B cell (primary cell): Measurements from ENCODE around the gene ZBP1. TPM values are rescaled to one million over a fixed set of nuclear protein-coding genes. Genes with fewer than 3 reads are reported as not detected.

ENCODE experiments used
- ATAC-seq: fragments of 200-7000 bp; cut with Tn5 transposase; one replicate; pipeline ENCODE4 v1.10.0; 2021; ENCODE audit warnings: low read depth, mild to moderate bottlenecking, moderate number of reproducible peaks, moderate library complexity
- CTCF ChIA-PET: fragments of 350-600 bp; sonication (Branson Sonifier 250); formaldehyde crosslinking; loops from one replicate; lab custom pipeline; 2021; ENCODE audit warnings: antibody characterized with exemption, inconsistent platforms; lab: Charles Lee
- POLR2A ChIA-PET: fragments of 350-600 bp; sonication (Branson Sonifier 250); formaldehyde crosslinking; loops from one replicate; lab custom pipeline; 2021; ENCODE audit warnings: antibody characterized with exemption; lab: Charles Lee
- DNase-seq: peaks from one replicate; pipeline ENCODE4 v3.0.0; 2013
- H2AFZ ChIP-seq: 2 replicates; pipeline ENCODE4 v1.6.1; 2012; ENCODE audit warnings: mild to moderate bottlenecking, low read depth, low read length; ENCODE audit not compliant: insufficient read depth, poor library complexity, severe bottlenecking
- H3K27ac ChIP-seq, 2 donors: 1 replicate in 1 of 2; 2 replicates in 1 of 2; pipeline ENCODE4 v1.5.1; 2012 to 2013; ENCODE audit warnings: low read length in 2 of 2, mild to moderate bottlenecking in 2 of 2, moderate library complexity in 1 of 2
- H3K27me3 ChIP-seq, 4 experiments: fragments of 200-600 bp in 1 of 4; sonication (generic) in 1 of 4; replicated peaks in 1 of 4; 1 replicate in 2 of 4; 2 replicates in 2 of 4; pipeline versions ENCODE4 v1.6.1 to v1.7.0; 2013 to 2016; ENCODE audit warnings: low read length in 3 of 4, mild to moderate bottlenecking in 2 of 4, mixed read lengths in 1 of 4, moderate library complexity in 1 of 4; ENCODE audit not compliant: insufficient read depth in 4 of 4, control insufficient read depth in 3 of 4; ENCODE audit errors: control extremely low read depth in 1 of 4
- H3K36me3 ChIP-seq, 2 experiments: replicated peaks in 1 of 2; 1 replicate in 1 of 2; 2 replicates in 1 of 2; pipeline versions ENCODE4 v1.6.1 to v1.7.1; 2013; ENCODE audit warnings: low read length in 1 of 2; ENCODE audit not compliant: insufficient read depth in 2 of 2, control insufficient read depth in 1 of 2; ENCODE audit errors: control extremely low read depth in 1 of 2, extremely low read depth in 1 of 2
- H3K4me1 ChIP-seq, 2 donors: fragments of 200-600 bp in 1 of 2; sonication (generic) in 1 of 2; 1 replicate in 1 of 2; 2 replicates in 1 of 2; pipeline versions ENCODE4 v1.5.1 to v1.6.1; 2013 to 2017; ENCODE audit warnings: low read length in 2 of 2; ENCODE audit not compliant: control insufficient read depth in 2 of 2, insufficient read depth in 2 of 2
- H3K4me2 ChIP-seq: replicated peaks from 2 replicates; pipeline ENCODE3; 2012; ENCODE audit warnings: mild to moderate bottlenecking, low read depth, low read length; ENCODE audit not compliant: poor library complexity, severe bottlenecking
- H3K4me3 ChIP-seq, 5 experiments: fragments of 200-600 bp in 1 of 5; sonication (generic) in 1 of 5; 1 replicate in 3 of 5; 2 replicates in 2 of 5; pipeline versions ENCODE4 v1.5.1 to v1.7.0; 2011 to 2016; ENCODE audit warnings: low read length in 4 of 5, mild to moderate bottlenecking in 4 of 5, low read depth in 2 of 5, control low read depth in 1 of 5, moderate library complexity in 1 of 5; ENCODE audit not compliant: insufficient read depth in 1 of 5; ENCODE audit errors: control extremely low read depth in 1 of 5, extremely low read depth in 1 of 5
- H3K79me2 ChIP-seq: fragments of 200-600 bp; sonication (generic); one replicate; pipeline ENCODE4 v1.6.0; 2016; ENCODE audit warnings: low read length; ENCODE audit not compliant: control insufficient read depth, insufficient read depth
- H3K9ac ChIP-seq: fragments of 200-600 bp; sonication (generic); 2 replicates; pipeline ENCODE4 v1.6.1; 2017; ENCODE audit warnings: mild to moderate bottlenecking, low read length, moderate library complexity
- H3K9me3 ChIP-seq, 3 donors: one replicate each; pipeline versions ENCODE4 v1.6.1 to v1.7.1; 2013; ENCODE audit warnings: low read length in 2 of 3; ENCODE audit not compliant: control insufficient read depth in 2 of 3, insufficient read depth in 1 of 3; ENCODE audit errors: control extremely low read depth in 1 of 3
- H4K20me1 ChIP-seq: 2 replicates; pipeline ENCODE4 v1.6.0; 2012; ENCODE audit warnings: mild to moderate bottlenecking, low read length; ENCODE audit not compliant: insufficient read depth, control insufficient read depth, poor library complexity, severe bottlenecking
- H3K27ac Mint-ChIP-seq: one replicate; pipeline ENCODE4 v1.8.0; 2021; ENCODE audit warnings: mixed read lengths
- H3K27me3 Mint-ChIP-seq: one replicate; pipeline ENCODE4 v1.8.0; 2021; ENCODE audit warnings: mixed read lengths
- H3K4me1 Mint-ChIP-seq: one replicate; pipeline ENCODE4 v1.8.0; 2021; ENCODE audit warnings: mixed read lengths
- H3K4me3 Mint-ChIP-seq: one replicate; pipeline ENCODE4 v1.8.0; 2021; ENCODE audit warnings: mixed read lengths
- H3K9me3 Mint-ChIP-seq: one replicate; pipeline ENCODE4 v1.8.0; 2022; ENCODE audit warnings: mixed read lengths; ENCODE audit not compliant: insufficient read depth
- CTCF ChIP-seq: fragments of 200-600 bp; IDR thresholded peaks from one replicate; pipeline ENCODE4 v1.8.0; 2022; ENCODE audit warnings: antibody characterized with exemption, mild to moderate bottlenecking
- EZH2 ChIP-seq: IDR thresholded peaks from 2 replicates; pipeline ENCODE4 v1.6.1; 2012; ENCODE audit warnings: borderline replicate concordance, low read depth, mild to moderate bottlenecking, moderate library complexity, low read length; ENCODE audit not compliant: insufficient read depth, poor library complexity, severe bottlenecking
- WGBS: methylation state at CpG from one replicate; pipeline ENCODE4 v1.1.5; 2013; ENCODE audit warnings: missing lambda C conversion rate; ENCODE audit not compliant: insufficient coverage; 5-methylcytosine and 5-hydroxymethylcytosine counted together
- intact Hi-C: fragments of 100-400 bp; cut with micrococcal nuclease; formaldehyde crosslinking; loops from one replicate; pipeline ENCODE4 v1.10.0; 2022
- polyA plus RNA-seq: library from polyadenylated mRNA; depleted of rRNA; stranded (reverse); fragments of >200 nt; gene quantifications from 2 replicates; pipeline ENCODE4 v1.2.3, GENCODE V29; 2012
- total RNA-seq, 2 donors: library from RNA; stranded (reverse); fragments of 120-200 nt in 1 of 2; gene quantifications; 1 replicate in 1 of 2; 2 replicates in 1 of 2; pipeline versions ENCODE4 v1.2.3 to v1.2.4, GENCODE V29; 2013 to 2022

Gene ZBP1
- total and polyA plus RNA-seq, 2 donors (not counting 1 experiment from before 2014, with no cell fraction given): 29.9 to 69.2 TPM

- Histone ChIP-seq H3K36me3 (no peaks in the 10 kb centered on the region), H3K4me2 (no peak overlapping the region), H3K9me3 (peaks cover 0 to 21% (median 6%) of the 10 kb centered on the region in 3 donors), H2AFZ (no peak overlapping the region), H3K4me1 (peaks cover 0 to 12% of the 10 kb centered on the region in 2 donors), H3K9ac (no peak overlapping the region), H4K20me1 (no peaks in the 10 kb centered on the region), H3K27ac (no peak overlapping the region), H3K79me2 (no peaks in the 10 kb centered on the region), H3K27me3 (peaks cover 0 to 8% (median 2%) of the 10 kb centered on the region in 4 experiments), H3K4me3 (no peak overlapping the region)
- ChIA-PET POLR2A (no interaction called here), CTCF (no interaction called here)
- DNase-seq (no peak), ATAC-seq (no peak)
- intact Hi-C loops: no loop called here
- Mint-ChIP-seq H3K9me3 (peaks cover 3% of the 10 kb centered on the region), H3K27ac (no peak overlapping the region), H3K4me3 (no peak overlapping the region), H3K27me3 (peaks cover 30% of the 10 kb centered on the region), H3K4me1 (peaks cover 6% of the 10 kb centered on the region)
- no peak for TF ChIP-seq CTCF
- TF ChIP-seq EZH2: no peak
- WGBS: 86% methylated on average over 6 of the region's 6 CpGs
These were observed 31.0 kb downstream of the ZBP1 start for GRCh38 chr20:57589123-57589727.

- Histone ChIP-seq H3K4me2 (no peak overlapping the region), H3K27ac (no peak overlapping the region), H3K27me3 (peaks cover 0 to 14% (median 2%) of the 10 kb centered on the region in 4 experiments), H3K4me3 (no peak overlapping the region), H3K79me2 (no peaks in the 10 kb centered on the region), H3K4me1 (peaks cover 0 to 6% of the 10 kb centered on the region in 2 donors), H3K9me3 (peaks cover 0 to 26% (median 6%) of the 10 kb centered on the region in 3 donors), H2AFZ (no peak overlapping the region), H3K36me3 (no peaks in the 10 kb centered on the region), H4K20me1 (no peaks in the 10 kb centered on the region), H3K9ac (no peak overlapping the region)
- POLR2A ChIA-PET: no interaction called here
- no CpG with 5 or more reads among the region's 5 CpGs for WGBS
- no peak overlapping the region for H3K4me3 Mint-ChIP-seq
- H3K4me1 Mint-ChIP-seq: peaks cover 4% of the 10 kb centered on the region
- CTCF ChIA-PET: interaction anchor here (0.7 kb wide), 1 partner anchor 93 kb away, joined by 3 read pairs; no protein-coding TSS in a partner anchor
- ATAC-seq (no peak), DNase-seq (no peak)
- no peak for TF ChIP-seq CTCF
- TF ChIP-seq EZH2: no peak
- intact Hi-C loops: no loop called here
- peaks cover 34% of the 10 kb centered on the region for H3K27me3 Mint-ChIP-seq
- H3K27ac Mint-ChIP-seq: no peak overlapping the region
- H3K9me3 Mint-ChIP-seq: peaks cover 3% of the 10 kb centered on the region
These were observed 31.6 kb downstream of the ZBP1 start for GRCh38 chr20:57588596-57588995.
